Vagina (tissue), 2 donors: ENCODE results near the gene CREB3L2.
"Not testable (repeated sequence)": the region's sequence is repeated elsewhere in the genome, so short reads cannot be mapped to it uniquely, and the experiment has no call there.

Source experiments
- POLR2A ChIP-seq, 2 donors: fragments of 450-650 bp; IDR thresholded peaks; one replicate each; pipeline ENCODE4 v1.6.1; 2017; ENCODE audit warnings: antibody characterized with exemption in 2 of 2, mild to moderate bottlenecking in 2 of 2, moderate library complexity in 2 of 2
- TF ChIP-seq, protein P1 (sequence below), 3 experiments: fragments of 450-650 bp in 2 of 3; fragments of 200-600 bp in 1 of 3; sonication (generic) in 1 of 3; IDR thresholded peaks; one replicate each; pipeline ENCODE4 v1.5.1; 2017 to 2019; ENCODE audit warnings: antibody characterized with exemption in 3 of 3, mild to moderate bottlenecking in 2 of 3, moderate library complexity in 2 of 3

DNA sequence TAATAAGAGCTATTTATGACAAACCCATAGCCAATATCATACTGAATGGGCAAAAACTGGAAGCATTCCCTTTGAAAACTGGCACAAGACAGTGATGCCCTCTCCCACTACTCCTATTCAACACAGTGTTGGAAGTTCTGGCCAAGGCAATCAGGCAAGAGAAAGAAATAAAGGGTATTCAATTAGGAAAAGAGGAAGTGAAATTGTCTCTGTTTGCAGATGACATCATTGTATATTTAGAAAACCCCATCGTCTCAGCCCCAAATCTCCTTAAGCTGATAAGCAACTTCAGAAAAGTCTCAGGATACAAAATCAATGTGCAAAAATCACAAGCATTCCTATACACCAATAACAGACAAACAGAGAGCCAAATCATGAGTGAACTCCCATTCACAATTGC, 38.2 kb upstream of the CREB3L2 start:
- TF ChIP-seq, protein P1, sequence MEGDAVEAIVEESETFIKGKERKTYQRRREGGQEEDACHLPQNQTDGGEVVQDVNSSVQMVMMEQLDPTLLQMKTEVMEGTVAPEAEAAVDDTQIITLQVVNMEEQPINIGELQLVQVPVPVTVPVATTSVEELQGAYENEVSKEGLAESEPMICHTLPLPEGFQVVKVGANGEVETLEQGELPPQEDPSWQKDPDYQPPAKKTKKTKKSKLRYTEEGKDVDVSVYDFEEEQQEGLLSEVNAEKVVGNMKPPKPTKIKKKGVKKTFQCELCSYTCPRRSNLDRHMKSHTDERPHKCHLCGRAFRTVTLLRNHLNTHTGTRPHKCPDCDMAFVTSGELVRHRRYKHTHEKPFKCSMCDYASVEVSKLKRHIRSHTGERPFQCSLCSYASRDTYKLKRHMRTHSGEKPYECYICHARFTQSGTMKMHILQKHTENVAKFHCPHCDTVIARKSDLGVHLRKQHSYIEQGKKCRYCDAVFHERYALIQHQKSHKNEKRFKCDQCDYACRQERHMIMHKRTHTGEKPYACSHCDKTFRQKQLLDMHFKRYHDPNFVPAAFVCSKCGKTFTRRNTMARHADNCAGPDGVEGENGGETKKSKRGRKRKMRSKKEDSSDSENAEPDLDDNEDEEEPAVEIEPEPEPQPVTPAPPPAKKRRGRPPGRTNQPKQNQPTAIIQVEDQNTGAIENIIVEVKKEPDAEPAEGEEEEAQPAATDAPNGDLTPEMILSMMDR (IDR thresholded peaks at IDR 0.05): not testable (repeated sequence)
- not testable (repeated sequence) for TF ChIP-seq POLR2A (IDR thresholded peaks at IDR 0.05)
